Gastroesophageal sphincter (tissue), 3 donors: ENCODE data around the gene JUP.

Source experiments
- POLR2A ChIP-seq, 2 donors: fragments of 450-650 bp; IDR thresholded peaks; one replicate each; pipeline ENCODE4 v1.6.1; 2017; ENCODE audit warnings: antibody characterized with exemption in 2 of 2, mild to moderate bottlenecking in 2 of 2, moderate library complexity in 1 of 2
- POLR2AphosphoS5 ChIP-seq: sonication (generic); formaldehyde crosslinking; IDR thresholded peaks from one replicate; pipeline ENCODE4 v1.6.1; 2017; ENCODE audit warnings: antibody characterized with exemption
- TF ChIP-seq, protein P1 (sequence below), 4 experiments: fragments of 200-600 bp in 2 of 4; fragments of 450-650 bp in 2 of 4; sonication (generic) in 1 of 4; IDR thresholded peaks; one replicate each; pipeline ENCODE4 v1.5.1; 2017 to 2019; ENCODE audit warnings: antibody characterized with exemption in 4 of 4, mild to moderate bottlenecking in 2 of 4, moderate library complexity in 2 of 4

DNA sequence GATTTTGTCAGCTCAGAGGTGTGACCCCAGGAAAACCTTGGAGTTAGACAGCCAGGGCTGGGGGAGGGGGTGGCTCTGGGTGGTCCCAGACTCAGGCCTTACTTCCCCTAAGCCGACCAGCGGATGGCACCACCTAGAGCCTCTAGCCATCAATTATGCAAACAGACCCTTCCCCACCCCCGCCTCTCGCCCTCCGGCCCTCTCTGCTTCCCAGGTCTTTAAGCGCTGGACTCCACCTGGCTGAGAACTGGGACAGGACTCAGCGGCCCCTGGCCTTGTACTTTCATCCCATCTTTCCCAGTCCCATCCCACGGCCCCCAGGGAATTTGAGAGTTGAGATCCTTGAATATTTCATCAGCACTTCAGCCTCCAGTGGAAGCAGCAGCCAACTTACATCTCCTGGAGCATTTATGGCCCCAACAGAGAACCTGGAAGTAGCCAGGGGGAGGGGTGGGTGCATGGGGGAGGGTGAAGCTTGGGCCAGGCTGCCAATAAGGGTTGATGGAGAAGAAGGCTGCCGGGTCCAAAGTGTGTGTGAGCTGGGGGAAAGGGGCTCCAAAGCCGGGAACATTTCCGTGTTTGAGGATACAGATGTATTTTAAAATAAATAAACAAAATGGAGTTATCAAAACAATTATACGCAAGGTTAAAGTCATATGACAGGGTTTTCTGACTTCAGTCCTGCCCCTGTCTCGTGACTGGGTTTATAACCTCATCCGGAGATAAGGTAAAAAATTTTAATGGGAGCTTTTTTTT, 7.5 kb upstream of the JUP start:
- TF ChIP-seq POLR2AphosphoS5 = no peak
- TF ChIP-seq, protein P1, sequence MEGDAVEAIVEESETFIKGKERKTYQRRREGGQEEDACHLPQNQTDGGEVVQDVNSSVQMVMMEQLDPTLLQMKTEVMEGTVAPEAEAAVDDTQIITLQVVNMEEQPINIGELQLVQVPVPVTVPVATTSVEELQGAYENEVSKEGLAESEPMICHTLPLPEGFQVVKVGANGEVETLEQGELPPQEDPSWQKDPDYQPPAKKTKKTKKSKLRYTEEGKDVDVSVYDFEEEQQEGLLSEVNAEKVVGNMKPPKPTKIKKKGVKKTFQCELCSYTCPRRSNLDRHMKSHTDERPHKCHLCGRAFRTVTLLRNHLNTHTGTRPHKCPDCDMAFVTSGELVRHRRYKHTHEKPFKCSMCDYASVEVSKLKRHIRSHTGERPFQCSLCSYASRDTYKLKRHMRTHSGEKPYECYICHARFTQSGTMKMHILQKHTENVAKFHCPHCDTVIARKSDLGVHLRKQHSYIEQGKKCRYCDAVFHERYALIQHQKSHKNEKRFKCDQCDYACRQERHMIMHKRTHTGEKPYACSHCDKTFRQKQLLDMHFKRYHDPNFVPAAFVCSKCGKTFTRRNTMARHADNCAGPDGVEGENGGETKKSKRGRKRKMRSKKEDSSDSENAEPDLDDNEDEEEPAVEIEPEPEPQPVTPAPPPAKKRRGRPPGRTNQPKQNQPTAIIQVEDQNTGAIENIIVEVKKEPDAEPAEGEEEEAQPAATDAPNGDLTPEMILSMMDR (IDR thresholded peaks at IDR 0.05) = no peak
- TF ChIP-seq POLR2A (IDR thresholded peaks at IDR 0.05) = no peak
